Activated CD4-positive, alpha-beta T cell treated with anti-CD3 and anti-CD28 coated beads, Interleukin-2, amount 50 U/mL, for 48 hours (primary cell): Measurements from ENCODE around the gene FBXO40.
A peak's percentile ranks its signal among the peaks of the same experiment; 100 is the strongest.
"Not testable (repeated sequence)": the region's sequence is repeated elsewhere in the genome, so short reads cannot be mapped to it uniquely, and the experiment has no call there.

Experiments used
- DNase-seq, 2 experiments: peaks; one replicate each; pipeline ENCODE4 v3.0.0-alpha.2; 2020

Gene FBXO40

GRCh38 chr3:121592856-121593702, at the start of gene FBXO40:
Gene FBXO40, plus strand, starts transcription at chr3:121593379. Its CDS starts 27,197 bp downstream, at chr3:121620576.
- no peak for DNase-seq

DNA sequence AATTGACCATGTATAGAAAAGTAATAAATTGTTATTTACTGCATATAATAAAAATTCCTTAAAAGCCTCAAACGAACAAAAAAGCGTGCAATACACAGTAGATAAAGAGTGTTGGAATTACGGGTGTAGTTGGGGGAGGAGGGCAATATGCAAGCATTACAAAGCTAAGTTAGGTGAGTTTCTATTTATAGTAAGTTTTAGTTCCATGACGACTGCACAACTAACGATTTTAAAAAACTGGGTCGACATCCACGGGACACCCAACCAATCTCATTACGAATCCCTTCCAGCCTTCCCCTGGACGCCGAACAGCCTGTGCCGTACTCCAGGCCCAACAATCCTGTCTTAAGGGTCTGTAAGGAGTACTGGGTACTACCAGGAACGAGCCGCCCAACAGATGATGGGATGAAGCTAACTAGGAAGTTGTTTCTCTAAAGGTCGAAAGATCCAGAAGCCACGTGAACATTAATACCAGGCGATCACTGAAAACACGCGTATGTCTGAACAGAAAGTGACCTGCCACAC, 48.1 kb upstream of the FBXO40 start:
- DNase-seq, result no peak

DNA sequence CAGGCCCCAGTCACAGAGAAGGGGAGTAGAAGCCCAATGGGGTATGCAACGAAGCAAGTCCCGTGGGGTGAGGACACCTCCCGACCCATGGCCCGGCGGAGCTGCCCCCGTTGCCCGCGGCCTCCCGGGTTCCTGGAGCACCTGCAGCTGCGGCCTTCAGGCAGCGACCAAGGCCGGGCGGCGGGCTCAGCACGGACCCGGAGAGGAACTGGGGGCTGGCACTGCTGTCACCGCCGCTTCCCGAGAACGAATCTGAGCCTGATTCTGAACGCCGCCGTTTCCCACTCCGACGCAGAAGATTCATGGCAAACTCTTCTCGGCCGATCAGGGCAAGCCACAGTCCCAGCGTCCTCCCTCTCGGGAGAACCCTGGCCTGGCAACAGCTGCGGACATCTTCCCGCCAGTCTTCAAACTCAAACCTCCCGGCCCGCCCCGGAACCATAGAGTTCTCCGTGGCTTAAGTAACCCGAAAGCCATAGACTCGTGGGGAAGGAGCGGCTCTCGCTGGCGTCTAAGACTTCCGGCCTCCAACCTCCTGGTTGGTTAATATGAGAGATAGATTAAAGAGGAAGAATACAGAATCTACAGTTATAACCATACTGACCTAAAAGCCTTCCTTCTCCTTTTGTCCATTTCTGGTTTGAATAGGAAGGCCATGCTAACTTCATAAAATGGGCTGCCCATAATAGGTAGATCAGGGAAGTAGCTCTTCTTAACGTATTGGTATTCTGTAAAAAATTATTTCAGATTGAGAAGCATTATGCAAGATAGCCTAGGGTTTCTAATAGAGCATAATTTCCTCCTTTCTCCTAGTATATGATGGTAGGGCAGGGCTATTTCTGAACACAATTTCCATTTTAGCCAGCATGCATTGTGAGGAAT, 47.4 kb upstream of the FBXO40 start, which contains the start of gene POLQ:
Gene POLQ (minus strand): TSS at position 415 of the 882 bp plus-strand sequence. CDS start 111 bp downstream, at position 304.
- DNase-seq, result peak; percentile 86 to 89

GRCh38 chr3:121552379-121552778, 40.8 kb upstream of the FBXO40 start:
- no peak for DNase-seq

DNA sequence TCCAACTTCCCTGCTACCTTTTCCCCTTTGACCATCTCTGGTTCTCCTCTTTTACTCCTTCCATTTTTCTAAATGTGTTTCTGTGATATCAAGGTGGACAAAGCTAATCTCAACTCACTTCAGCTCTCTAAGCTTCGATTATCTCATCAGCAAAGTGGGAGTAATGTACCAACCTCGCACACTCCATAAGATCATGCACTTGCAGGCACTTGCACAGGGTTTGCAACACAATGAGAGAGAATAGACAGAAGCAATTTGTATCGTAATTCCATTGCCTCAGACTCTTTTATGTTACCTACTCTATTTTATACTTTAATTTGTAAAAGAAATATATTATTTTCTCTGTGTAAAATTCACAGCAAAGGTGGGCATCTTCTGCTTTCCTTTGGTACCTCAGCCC, 40.4 kb upstream of the FBXO40 start:
- DNase-seq, result no peak

DNA sequence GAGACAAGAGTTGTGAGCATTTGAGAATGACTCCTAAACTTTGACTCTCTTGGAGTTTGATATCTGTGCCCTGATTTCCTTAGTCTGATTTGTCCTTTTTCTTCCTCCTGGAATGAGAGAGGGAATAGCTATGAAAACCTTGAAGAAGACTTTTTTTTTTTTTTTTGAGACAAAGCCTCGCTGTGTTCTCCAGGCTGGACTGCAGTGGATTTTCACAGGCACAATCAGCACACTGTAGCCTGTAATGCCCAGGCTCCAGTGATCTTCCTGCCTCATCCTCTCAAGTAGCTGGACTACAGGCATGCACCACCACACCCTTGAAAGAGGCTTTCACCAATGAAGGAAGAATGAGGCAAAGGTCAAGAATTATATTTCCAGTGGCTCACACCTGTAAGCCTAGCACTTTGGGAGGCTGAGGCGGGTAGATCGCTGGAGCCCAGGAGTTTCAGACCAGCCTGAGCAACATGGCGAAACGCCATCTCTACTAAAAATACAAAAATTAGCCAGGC, 35.7 kb upstream of the FBXO40 start:
- DNase-seq, result no peak

DNA sequence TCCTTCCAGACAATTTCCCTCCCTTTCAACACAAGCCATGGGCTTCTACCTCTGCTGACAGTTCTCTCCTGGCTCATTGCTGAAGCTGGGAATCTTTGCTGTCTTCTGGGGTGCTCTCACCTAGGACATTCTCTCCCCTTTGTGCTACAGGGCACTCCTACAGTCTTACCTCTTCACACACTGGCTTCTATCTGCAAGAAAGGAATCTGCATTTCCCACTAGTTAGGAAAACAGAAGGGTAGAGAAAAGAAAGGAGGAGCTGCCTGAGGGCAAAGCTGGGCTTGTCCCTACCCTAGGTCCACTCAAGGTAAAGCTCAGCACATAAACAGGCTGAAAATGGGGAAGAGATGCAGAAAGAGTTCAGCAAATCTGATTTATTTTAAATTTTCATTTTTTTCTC, 31.0 kb upstream of the FBXO40 start:
- no peak for DNase-seq

DNA sequence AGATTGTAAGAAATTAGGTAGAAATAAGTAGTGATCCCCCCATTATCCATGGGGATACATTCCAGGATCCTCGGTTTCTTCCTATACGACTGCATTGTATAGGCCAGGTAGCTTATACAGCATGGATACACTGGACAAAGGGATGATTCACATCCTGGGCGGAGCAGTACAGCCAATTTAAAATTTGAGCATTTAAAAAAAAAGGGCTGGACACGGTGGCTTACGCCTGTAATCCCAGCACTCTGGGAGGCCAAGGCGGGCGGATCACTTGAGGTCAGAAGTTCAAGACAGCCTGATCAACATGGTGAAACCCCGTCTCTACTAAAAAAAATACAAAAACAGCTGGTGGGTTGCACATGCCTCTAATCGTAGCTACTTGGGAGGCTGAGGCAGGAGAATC, 26.4 kb upstream of the FBXO40 start:
- no peak for DNase-seq

- no peak for DNase-seq
Observed at GRCh38 chr3:121567649-121568048, 25.5 kb upstream of the FBXO40 start, which contains the start of gene ARGFX. Gene ARGFX, plus strand, starts transcription at chr3:121567949. Its CDS starts 2,765 bp downstream, at chr3:121570714.

DNA sequence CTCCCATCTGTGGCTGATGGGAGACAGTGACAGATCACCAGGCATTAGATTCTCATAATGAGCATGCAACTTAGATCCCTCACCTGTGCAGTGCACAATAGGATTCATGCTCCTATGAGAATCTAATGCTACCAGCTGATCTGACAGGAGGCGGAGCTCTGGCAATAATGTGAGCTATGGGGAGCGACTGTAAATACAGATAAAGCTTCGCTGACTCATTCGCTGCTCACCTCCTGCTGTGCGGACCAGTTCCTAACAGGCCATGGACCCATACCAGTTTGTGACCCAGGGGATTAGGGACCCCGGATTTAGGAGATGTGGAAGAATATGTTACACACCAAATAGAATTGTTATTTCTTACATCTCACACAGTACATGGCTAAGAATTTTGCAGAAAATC, 18.7 kb upstream of the FBXO40 start:
- no peak for DNase-seq

DNA sequence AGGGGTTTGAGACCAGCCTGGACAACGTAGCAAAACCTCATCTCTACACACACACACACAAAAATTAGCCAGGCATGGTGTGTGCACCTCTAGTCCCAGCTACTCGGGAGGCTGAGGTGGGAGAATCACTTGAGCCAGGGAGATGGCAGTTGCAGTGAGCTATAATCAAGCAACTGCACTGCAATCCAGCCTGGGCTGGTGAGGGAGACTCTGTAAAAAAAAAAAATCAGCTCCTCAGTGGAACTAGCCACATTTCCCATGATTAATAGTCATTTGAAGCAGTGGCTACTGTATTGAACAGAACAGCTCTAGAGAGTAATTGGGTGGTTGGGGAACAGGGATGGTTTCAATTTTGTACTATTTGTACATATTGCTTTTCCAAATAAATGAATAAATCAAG, 11.5 kb upstream of the FBXO40 start:
- no peak for DNase-seq

- no peak for DNase-seq
Observed at GRCh38 chr3:121584418-121584817, 8.8 kb upstream of the FBXO40 start.

- not testable (repeated sequence) for DNase-seq
Observed at GRCh38 chr3:121593806-121594205, 627 bp downstream of the FBXO40 start.

- DNase-seq, result no peak
Observed at GRCh38 chr3:121594850-121595249, 1.7 kb downstream of the FBXO40 start.

- no peak for DNase-seq
Observed at GRCh38 chr3:121595765-121596406, 2.7 kb downstream of the FBXO40 start.

DNA sequence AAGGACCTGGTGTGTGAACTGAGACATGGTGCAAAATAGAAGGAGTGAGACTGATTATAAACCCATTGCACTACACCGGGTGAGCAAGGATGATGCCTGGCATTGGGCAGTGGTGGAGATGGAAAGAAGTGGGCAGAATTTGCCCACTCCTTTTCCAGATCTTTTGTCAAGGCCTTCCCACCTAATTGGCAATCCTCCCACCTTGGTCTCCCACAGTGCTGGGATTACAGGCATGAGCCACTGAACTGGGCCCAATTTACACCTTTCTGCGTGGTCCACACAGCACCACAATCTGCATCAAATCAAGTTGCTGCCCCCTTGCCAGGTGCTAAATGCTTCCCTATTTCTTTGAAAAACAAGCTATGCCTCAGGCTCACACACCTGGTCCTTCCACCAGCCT, 5.4 kb downstream of the FBXO40 start:
- DNase-seq, result no peak

DNA sequence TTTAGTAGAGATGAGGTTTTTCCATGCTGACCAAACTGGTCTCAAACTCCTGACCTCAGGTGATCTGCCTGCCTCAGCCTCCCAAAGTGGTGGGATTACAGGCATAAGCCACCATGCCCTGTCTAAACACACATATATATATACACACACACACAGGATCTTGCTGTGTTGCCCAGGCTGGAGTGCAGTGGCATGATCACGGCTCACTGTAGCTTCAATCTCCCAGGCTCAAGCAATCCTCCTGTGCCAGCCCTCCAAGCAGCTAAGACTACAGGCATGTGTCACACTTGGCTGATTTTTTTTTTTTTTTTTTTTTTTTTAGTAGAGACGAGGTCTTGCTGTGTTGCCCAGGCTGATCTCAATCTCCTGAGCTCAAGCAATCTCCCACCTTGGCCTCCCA, 6.7 kb downstream of the FBXO40 start:
- DNase-seq, result not testable (repeated sequence)

GRCh38 chr3:121601212-121601812, 8.1 kb downstream of the FBXO40 start:
- no peak for DNase-seq

DNA sequence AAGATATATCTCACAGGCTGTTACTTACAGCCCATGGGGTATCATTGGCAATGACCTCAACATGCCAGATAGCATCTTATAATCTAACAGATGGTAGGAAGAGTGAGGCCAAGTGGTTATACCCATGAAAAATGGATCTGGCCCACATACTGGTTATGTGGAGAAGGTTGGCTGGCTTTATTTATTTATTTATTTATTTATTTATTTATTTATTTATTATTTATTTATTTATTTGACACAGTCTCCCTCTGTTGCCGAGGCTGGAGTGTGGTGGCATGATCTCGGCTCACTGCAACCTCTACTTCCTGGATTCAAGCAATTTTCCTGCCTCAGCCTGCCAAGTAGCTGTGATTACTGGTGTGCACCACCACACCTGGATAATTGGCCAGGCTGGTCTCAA, 11.6 kb downstream of the FBXO40 start:
- DNase-seq, result no peak

- no peak for DNase-seq
Observed at GRCh38 chr3:121606106-121606505, 12.9 kb downstream of the FBXO40 start.

- DNase-seq, result no peak
Observed at GRCh38 chr3:121619691-121620090, 26.5 kb downstream of the FBXO40 start.

- DNase-seq, result no peak
Observed at GRCh38 chr3:121621491-121621890, 28.3 kb downstream of the FBXO40 start.
